HG03196 (cell line): ENCODE data around the gene DNM2.
"Not testable (repeated sequence)": the region's sequence is repeated elsewhere in the genome, so short reads cannot be mapped to it uniquely, and the experiment has no call there.

Experiments
- ATAC-seq: cut with Tn5 transposase; IDR thresholded peaks from one replicate; pipeline ENCODE4 v1.9.1; 2021; ENCODE audit not compliant: unreplicated experiment

DNM2 gene

DNA sequence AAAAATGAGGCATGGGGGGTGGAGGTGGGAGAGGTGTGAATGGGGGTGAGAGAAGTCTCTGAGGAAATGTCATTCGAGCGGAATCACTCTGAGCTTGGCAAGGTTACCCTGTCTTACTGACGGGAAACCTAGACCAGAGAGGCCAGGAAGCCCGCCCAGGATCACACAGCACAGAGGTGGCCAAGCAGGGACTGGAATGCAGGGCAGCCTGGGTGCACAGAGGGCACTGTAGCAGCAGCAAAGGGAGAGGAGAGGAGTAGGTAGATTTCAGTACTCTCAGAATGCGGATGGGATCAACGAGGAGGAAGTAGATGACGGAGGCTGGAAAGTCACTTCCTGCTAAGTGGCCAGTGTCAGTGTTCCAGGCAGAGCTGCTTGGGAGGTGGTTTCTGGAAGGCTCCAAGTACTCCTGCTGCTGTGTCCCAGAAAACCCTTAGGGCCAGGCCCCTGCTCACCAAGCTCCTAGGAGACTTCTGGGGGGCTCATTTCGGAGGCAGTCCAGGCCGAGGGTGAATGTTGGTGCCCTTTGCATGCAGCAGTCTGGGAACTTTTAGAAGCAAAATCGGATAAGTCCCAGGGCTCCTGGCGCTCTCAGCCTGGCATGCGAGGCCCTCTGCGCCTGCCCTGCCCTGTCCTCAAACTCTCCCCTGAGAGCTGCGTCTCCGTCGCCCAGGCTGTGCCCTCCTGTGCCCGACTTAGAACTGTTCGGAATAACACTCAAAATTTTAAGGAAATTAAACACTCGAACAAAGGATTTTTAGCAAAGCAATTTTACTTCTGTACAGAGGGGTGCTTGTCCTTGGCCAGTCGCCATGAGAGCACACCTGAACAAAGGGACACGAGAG lies 33.5 kb downstream of the DNM2 start:
- no peak for ATAC-seq

DNA sequence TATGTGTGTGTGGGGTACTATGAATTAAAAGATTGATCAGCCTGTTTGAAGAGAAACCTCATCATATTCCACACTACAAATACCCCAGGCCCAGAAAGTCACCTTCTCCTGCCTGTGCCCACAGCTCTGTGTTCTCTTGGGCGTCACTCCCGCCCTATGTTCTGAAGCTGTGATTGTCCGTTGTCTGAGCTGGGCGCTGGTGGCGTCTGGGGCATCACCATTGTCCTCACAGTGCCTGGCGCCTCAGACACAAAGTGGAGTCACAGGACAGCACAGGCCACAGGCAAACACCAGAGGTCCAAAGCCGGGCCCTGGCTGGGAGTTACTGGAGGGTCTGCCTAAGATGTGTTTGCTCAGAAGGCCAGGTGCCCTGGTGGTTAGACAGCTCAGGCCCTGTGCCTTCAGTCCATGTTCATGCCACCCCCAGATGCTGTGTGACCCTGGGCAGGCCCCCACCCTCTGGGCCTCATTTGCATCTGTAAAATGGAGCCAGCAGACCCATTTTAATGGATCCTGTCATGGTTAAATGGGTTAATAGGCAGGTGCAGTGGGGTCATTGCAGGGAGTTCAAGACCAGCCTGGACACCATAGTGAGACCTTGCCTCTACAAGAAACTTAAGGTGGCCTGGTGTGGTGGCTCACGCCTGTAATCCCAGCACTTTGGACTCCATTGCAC lies 34.5 kb downstream of the DNM2 start:
- ATAC-seq, result no peak

DNA sequence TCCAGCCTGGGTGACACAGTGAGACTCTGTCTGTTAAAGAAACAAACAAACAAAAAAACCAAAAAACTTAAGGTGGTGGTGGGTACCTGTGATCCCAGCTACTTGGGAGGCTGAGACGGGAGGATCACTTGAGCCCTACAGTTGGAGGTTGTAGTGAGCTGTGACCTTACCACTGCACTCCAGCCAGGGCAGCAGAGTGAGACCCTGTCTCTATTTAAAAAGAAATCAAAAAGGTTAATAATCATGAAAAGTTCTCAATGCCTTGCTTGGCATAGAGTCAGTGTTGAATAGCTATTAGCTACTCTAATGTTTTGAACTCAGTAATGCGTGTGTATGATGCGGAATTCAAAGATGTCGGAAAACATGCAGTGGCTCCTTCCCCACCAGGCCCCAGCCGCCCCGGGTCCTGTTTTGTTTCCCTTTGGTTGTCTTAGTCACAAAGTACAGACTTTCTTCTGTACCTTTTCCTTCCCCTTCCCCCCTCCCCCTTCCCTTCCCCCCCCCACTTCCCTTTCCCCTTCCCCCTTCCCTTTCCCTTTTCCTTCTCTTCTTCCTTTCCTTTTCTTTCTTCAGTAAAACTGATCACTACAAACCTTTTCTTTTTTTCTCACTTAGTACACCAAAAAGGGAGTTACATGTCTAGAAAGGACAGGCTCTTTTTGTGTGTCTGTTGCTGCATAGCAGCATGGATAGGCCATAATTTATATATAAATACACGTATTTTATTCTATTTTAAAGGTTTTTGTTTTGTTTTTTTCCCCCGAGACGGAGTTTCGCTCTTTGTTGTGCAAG lies 35.2 kb downstream of the DNM2 start:
- no peak for ATAC-seq

DNA sequence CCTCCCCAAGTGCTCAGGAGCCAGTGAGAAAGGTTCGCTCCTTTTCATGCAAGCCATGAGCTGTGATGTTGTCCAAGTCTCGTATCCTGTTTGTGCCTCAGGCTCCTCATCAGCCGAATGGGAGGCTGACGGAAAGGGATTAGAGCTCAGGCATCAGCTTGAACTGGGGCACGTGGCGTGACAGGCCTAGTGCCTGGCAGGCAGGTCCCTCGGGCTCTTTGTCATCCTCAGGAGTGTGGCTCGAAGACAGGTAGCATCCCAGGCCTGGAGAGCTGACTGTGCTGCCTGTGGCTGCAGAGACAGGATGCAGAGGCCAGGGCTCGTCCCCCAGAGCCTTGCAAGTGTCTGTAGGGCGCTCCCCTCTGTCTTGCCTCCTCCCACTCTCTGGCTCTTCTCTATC lies 38.5 kb downstream of the DNM2 start:
- ATAC-seq, result no peak

DNA sequence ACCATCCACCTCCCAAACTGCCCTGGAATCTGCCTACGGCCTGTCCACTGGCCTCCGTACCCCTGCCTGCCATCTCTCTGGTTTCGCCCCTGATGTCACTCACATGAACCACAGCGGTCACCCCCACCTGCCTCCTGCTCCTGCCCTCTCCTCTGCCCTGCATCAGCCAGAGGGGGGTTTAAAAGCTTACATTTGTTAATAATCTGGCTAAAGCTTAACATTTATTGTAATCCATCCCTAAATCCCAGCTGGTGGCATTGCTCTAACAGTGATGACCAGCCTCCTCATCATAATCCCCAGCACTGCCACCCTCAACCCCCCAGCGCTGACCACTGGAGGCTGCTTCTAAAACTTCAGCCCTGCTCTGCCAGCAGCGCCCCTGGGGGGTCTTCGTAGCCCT lies 38.9 kb downstream of the DNM2 start:
- ATAC-seq, result no peak

DNA sequence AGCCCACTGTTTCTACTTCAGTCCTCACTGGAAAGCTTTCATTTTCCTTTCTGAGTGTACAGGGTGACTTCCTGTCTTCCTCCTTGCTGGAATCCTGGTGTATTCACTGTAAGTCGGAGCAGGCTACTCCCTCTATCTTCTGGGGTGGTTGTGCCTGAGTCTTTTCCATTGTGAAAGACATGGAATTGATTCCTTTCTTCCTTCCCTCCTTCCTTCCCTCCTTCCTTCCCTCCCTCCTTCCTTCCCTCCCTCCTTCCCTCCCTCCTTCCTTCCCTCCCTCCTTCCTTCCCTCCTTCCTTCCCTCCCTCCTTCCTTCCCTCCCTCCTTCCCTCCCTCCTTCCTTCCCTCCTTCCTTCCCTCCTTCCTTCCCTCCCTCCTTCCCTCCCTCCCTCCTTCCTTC lies 40.2 kb downstream of the DNM2 start:
- not testable (repeated sequence) for ATAC-seq

DNA sequence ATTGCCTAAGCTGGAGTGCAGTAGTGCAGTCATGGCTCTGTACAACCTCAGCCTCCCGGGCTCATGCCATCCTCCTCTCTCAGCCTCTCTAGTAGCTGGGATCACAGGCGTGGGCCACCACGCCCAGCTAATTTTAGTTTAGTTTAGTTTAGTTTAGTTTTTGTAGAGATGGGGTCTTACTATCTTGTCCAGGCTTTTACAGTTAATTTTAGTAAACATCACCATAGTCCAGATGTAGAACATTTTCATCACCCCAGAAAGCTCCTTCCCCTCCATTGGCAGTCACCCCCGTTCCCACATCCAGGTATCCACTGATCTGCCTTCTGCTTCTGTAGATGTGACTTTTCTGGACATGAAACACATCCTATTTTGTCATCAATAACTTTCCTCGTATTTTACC lies 41.1 kb downstream of the DNM2 start:
- ATAC-seq, result no peak

DNA sequence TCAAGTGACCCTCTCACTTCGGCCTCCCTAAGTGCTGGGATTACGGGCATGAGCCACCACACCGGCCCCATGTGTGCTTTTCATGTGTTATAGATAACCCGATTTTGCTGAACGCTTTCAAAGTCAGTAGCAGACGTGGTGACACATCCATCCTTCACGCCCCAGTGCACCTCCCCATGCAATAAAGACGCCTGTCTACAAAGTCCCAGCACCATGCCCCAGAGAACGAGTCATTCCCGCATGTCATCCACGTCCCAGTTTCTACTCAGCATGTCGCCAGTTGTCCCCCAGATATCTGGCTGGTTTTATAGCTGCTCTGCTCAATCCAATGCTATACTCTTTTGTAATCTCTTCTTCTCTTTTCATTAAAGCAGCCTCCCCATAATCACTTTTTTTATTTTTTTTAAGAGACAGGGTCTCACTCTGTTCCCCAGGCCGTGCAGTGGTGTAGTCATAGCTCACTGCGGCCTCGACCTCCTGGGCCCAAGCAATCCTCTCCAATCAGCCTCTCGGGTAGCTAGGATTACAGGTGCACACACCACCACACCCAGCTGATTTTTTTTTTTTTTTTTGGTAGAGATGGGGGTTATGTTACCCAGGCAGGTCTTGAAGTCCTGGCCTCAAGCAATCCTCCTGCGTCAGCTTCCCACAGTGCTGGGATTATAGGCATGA lies 42.5 kb downstream of the DNM2 start:
- no peak for ATAC-seq

DNA sequence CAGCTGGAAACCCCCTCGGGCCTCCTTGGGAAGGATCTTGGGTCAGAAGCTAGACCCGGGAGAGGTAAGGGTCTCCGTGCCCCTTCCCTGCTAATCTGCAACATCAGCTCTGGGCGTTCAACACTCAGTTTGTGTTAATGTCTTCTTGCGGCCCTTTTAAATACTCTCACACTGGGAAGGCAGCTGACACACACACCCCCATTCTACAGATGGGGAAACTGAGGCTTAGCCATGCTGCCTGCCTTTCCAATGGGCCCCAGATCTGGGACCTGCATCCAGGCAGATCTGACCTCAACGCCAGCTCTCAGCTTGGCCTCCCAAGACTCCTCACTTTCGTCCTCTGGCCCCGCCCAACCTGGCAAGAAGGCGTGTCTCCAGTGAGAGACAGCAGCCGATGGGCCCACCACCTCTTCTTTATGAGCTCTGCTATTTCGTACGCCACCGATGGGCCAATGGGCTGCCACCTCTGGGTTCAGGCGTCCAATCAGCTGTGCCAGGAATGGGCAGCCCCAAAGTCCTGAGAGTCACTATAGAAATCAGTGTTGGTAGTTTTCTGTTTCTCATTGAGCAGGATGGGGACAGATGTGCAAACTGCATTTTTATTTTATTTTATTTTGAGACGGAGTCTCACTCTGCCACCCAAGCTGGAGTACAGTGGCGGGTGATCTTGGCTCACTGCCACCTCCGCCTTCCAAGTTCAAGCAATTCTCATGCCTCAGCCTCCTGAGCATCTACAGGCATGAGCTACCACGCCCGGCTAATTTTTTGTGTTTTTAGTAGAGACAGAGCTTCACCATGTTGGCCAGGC lies 43.8 kb downstream of the DNM2 start:
- ATAC-seq, result no peak

DNA sequence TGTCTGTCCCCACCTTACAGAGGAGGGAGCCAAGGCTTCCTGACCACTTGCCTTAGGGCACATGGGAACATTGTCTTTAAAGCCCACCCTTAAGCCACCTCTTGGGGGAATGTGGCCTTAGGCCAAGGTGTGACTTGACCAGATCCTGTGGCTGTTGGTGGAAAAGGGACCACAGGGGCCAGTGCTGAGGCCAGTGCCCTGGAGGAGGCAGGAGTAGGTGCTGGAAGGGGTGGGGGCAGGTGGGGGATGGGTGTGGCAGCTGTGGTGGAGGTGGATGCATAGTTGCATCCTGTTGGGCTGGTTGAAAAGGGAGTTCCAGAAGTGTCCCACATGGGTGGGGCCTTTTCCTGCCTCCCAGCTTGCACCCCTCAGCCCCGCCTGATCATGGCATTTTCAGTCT lies 44.8 kb downstream of the DNM2 start:
- ATAC-seq, result no peak

DNA sequence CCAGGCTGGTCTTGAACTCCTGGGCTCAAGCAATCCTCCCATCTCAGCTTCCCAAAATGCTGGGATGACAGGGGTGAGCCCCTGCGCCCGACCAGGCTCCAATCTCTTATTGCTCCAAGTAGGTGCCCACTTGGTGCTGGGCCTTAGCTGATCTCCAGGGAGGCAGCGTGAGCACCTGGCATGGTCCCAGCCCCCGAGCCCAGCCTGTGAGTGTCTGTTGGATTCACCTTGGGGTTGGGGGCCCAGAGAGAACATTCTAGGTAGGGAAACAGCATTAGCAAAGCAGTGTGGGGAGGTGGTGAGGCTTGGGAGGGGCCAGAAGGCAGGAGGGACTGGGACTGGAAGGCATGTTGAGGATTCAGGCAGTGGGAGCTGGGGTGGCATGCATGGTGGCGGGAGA lies 45.5 kb downstream of the DNM2 start:
- ATAC-seq, result no peak

DNA sequence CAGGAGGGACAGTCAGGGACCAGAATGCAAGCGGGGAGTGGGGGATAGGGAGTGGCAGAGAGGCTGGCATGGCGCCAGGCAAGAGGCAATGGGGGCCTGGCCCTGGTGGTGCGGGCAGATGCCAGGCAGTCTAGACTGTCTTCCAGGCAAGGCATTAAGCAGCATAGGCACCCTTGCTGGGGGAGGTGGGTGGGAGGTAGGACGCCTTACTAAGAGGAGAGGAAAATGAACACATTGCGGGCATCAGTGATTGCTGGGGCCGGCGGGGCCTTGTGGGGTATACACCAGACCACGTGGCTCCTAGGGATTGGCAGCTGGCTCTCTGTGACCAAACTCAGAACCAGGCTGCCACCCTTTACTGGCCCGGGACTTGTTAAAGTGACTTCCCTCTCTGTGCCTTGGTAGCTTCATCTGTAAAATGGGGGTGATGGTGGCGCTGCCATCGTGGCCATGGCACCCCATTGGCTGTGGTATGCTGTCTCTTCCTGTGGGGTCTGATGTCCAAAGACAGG lies 46.0 kb downstream of the DNM2 start:
- no peak for ATAC-seq

DNA sequence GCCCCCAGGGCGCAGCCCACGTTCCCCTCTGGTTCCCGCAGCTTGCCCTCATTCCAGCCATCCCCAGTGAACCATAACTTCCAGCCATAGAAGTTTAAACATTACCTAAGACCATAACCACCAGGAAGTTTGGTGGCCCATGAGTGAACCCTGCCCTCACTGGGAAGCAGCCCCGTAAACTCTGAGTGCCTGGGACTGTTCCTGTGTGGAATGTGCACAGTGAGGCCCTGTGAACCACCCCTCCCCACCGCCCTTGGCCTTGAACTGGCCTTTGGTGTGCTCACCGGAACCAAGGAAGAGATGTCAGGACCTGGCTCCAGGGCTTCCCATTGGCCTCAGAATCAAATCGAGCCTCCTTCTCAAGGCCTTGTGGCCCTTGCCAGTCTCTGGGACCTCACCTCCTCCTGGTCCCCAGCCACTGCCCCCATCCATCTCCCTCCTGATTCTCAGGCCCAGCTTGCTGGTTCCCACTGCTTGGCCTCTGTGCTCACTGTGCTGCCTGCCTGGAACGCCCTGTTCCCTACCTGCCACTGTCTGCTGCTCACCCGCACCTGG lies 46.5 kb downstream of the DNM2 start:
- ATAC-seq, result no peak

DNA sequence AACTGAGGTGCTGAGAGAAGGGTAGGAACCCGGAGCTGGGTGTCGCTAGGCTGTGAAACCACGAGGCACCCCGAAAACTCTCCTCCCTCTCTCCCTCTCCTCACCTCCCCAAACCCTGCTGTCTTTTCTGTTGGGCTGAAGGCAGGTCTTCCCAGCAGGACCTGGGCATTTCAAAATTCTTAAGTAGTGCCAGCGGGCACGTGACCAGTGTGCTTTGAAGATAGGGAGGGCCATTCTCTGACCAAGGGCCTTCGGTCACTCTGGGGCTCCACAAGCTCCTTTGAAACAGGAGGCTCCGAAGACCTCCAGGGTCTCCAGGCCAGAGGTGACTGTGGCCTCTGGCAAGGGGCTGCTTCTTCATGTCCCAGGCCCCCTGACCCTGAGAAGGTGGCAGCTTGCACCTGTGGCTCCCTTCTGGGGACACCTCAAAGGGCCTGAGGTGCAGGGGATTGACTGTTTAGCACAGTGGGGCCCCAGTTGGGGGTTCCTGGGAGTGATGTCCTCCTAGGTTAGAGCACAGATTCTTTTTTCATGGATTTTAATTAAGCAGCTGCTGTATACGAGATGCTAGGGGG lies 48.3 kb downstream of the DNM2 start:
- ATAC-seq, result no peak

DNA sequence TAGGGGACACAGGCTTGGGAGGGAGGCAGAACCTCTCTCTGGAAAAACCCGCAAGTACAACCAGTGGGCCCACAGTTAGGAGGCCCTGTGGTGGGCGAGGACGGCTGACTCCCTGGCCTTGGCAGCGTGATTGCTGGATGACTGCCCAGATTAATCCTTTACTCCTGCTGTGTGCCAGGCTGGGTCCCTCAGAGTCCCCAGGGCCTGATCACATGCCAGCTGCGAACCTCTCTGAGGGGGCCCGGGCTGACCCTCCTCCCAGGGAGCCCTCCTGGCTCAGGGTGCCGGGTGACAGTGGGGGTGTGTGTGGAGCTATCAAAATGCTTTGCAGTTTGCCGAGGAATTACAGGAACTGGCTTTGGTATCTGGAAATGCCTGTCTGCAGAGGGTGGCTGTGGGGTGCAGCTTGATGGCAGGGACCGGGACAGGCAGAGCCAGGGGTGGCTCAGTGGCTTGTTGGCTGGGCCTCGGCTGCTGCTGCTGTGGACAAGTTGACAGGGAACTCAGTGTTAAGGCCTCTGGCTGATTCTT lies 48.9 kb downstream of the DNM2 start:
- no peak for ATAC-seq

DNA sequence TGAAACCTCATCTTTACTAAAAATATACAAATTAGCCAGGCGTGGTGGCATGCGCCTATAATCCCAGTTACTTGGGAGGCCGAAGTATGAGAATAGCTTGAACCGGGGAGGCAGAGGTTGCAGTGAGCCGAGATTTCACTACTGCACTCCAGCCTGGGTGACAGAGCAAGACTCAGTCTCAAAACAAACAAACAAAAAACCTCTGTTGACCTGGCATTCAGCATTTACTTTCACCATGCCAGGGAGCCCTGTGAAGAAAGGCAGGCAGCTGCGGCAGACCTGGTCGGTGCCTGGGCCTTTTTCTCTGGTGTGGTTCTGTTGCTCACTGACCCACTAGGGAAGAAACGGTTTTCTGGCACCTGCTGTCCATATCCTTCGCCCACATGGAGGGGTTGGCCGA lies 49.8 kb downstream of the DNM2 start:
- ATAC-seq, result no peak

DNA sequence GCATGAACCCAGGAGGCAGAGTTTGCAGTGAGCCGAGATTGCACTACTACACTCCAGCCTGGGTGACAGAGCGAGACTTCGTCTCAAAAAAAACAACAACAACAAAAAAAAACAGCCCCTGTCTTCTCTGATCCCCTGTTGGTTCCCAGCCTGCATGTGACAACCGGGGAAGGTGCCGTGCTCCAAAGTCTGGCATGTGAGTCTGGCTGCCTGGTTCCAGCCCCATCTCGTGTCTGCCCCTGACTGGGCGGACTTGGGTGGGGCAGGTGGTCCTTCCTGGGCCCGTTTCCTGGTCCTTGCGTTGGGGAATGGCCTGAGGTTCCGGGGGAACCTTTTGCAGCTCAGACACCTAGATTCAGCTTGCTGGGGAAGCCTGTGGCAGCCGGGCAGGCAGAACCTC lies 50.5 kb downstream of the DNM2 start:
- ATAC-seq, result no peak

DNA sequence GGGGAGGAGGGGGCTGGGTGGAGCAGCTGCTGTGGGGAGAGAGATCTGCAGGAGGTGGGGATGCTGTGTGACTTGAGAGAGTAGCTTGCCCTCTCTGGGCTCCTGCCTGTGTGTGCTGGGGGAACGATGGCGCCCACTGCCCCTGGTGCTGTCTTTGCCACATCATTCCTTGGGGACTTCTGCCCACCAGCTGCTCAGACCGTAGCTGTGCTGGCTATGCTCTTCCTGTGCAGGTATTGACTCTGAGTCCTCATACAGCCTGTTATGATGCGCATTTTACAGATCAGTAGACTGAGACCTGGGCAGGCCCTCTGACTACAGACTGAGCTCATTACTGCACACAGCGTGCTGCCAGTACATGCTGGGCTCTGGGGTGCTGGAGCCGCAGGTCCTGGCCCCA lies 51.1 kb downstream of the DNM2 start:
- ATAC-seq, result no peak
